ENCODE data around the gene KRTAP22-1.

The KRTAP22-1 gene

DNA sequence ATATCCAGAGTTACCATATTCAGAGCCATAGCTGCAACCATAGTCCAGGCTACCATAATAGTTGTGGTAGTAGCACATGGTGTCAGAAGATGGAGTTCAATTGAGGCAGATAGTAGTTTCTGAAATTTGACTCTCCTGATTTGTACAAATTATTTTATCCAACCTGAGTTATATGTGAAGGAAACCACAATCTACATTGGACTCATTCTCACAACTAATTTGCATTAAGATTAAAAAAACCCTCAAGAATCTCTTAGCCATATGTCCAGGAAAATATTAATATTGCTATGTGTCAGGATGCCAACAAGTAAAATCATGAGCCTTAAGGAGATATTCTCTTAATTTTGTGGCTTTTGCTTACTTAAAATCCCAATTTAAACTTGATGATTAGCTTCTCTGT lies 10.6 kb upstream of the KRTAP22-1 start, which contains the start of gene KRTAP22-2:
TSS of gene KRTAP22-2 (minus strand) at position 101 of the 400 bp plus-strand sequence.
- DNase-seq (ENCODE audit: low read depth) = no peak
- no peak within 1 kb of the TSS for H3K4me3 ChIP-seq (ENCODE audit: low read depth, low read length)
- TF ChIP-seq POLR2A (IDR thresholded peaks at IDR 0.05; ENCODE audit: extremely low read depth, insufficient read length) (no peak), MYC (IDR thresholded peaks at IDR 0.05; ENCODE audit: low read depth, low read length) (no peak)
- TF ChIP-seq, protein P1, sequence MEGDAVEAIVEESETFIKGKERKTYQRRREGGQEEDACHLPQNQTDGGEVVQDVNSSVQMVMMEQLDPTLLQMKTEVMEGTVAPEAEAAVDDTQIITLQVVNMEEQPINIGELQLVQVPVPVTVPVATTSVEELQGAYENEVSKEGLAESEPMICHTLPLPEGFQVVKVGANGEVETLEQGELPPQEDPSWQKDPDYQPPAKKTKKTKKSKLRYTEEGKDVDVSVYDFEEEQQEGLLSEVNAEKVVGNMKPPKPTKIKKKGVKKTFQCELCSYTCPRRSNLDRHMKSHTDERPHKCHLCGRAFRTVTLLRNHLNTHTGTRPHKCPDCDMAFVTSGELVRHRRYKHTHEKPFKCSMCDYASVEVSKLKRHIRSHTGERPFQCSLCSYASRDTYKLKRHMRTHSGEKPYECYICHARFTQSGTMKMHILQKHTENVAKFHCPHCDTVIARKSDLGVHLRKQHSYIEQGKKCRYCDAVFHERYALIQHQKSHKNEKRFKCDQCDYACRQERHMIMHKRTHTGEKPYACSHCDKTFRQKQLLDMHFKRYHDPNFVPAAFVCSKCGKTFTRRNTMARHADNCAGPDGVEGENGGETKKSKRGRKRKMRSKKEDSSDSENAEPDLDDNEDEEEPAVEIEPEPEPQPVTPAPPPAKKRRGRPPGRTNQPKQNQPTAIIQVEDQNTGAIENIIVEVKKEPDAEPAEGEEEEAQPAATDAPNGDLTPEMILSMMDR (IDR thresholded peaks at IDR 0.05; ENCODE audit: low read depth, low read length) = no peak
- TF ChIP-seq, protein P2, sequence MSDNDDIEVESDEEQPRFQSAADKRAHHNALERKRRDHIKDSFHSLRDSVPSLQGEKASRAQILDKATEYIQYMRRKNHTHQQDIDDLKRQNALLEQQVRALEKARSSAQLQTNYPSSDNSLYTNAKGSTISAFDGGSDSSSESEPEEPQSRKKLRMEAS (IDR thresholded peaks at IDR 0.05; ENCODE audit: low read depth, low read length) = no peak

DNA sequence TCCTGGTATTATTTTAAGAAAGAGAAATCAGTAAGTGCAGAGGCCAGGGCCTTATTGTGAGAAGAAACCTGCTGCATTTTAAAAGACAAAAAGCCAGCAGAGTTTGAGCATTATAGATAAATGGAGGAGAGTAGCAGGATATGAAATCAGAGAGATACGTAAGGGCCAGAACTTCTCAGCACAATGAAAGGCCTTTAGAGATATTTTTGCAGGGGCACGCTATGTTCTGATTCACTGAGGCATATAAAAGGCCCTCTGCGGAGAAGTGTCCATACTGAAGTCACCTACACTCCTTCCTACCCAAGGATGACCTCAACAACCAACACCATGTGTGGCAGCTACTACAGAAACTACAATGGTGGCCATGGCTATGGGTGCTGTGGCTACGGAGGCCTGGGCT lies 8.7 kb upstream of the KRTAP22-1 start, which contains the start of gene KRTAP6-3:
TSS of gene KRTAP6-3 (plus strand) at position 301 of the 400 bp plus-strand sequence. CDS start at position 307, 6 bp downstream.
- no peak within 1 kb of the TSS for H3K4me3 ChIP-seq (ENCODE audit: low read depth, low read length)
- no peak for DNase-seq (ENCODE audit: low read depth)

DNA sequence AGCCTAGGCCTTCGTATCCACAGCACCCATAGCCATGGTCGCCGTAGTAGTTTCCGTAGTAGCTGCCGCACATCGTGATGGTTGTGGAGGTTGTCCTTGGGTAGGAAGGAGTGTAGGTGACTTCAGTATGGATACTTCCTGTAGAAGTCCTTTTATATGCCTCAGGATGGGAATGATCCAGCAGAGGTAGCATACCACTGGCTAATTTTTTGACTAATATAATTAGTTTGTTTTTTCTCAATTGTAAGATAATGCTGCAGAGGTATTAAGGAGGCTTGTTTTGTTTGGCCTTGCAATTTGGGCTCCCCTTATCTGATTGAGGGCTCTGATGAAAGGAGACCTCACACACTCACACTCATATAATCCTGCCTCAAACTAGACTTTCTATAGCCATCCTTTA lies 2.1 kb upstream of the KRTAP22-1 start, which contains the start of gene KRTAP6-2:
TSS of gene KRTAP6-2 (minus strand) at position 101 of the 400 bp plus-strand sequence. CDS start at position 73, 28 bp downstream.
- H3K4me3 ChIP-seq (ENCODE audit: low read depth, low read length) = no peak within 1 kb of the TSS
- TF ChIP-seq POLR2A (IDR thresholded peaks at IDR 0.05; ENCODE audit: extremely low read depth, insufficient read length) (no peak), MYC (IDR thresholded peaks at IDR 0.05; ENCODE audit: low read depth, low read length) (no peak)
- TF ChIP-seq, protein P2 (IDR thresholded peaks at IDR 0.05; ENCODE audit: low read depth, low read length) = no peak
- TF ChIP-seq, protein P1 (IDR thresholded peaks at IDR 0.05; ENCODE audit: low read depth, low read length) = no peak
- DNase-seq (ENCODE audit: low read depth) = no peak

More for the DNA sequence above, 8.7 kb upstream of the KRTAP22-1 start, which contains the start of gene KRTAP6-3:
- TF ChIP-seq, protein P2 (IDR thresholded peaks at IDR 0.05; ENCODE audit: low read depth, low read length) = no peak
- TF ChIP-seq MYC (IDR thresholded peaks at IDR 0.05; ENCODE audit: low read depth, low read length) = no peak
- TF ChIP-seq, protein P1 (IDR thresholded peaks at IDR 0.05; ENCODE audit: low read depth, low read length) = no peak
- TF ChIP-seq POLR2A (IDR thresholded peaks at IDR 0.05; ENCODE audit: extremely low read depth, insufficient read length) = no peak

DNA sequence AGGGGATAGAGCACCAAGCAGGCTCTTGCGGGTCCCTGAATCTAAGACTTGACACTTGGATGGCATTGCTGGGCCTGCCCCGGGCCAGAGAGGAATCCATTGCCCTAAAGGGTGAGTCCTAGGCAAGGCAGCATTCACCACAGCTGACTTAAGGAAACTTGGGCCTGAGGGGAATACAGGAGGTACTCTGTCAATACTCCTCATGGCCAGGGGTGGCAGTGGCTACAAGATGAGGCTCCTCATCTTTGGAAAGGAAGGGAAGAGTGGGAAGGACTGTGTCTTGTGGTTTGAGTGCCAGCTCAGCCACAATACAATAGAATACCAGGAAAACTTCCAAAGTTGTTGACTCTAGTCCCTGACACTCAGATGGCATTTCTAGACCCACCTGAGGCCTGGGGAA lies 5.1 kb downstream of the KRTAP22-1 start:
- DNase-seq (ENCODE audit: low read depth) = no peak
- TF ChIP-seq, protein P2 (IDR thresholded peaks at IDR 0.05; ENCODE audit: low read depth, low read length) = no peak
- TF ChIP-seq POLR2A (IDR thresholded peaks at IDR 0.05; ENCODE audit: extremely low read depth, insufficient read length) (no peak), MYC (IDR thresholded peaks at IDR 0.05; ENCODE audit: low read depth, low read length) (no peak)
- TF ChIP-seq, protein P1 (IDR thresholded peaks at IDR 0.05; ENCODE audit: low read depth, low read length) = no peak
- no peak overlapping the region for H3K4me3 ChIP-seq (ENCODE audit: low read depth, low read length)

DNA sequence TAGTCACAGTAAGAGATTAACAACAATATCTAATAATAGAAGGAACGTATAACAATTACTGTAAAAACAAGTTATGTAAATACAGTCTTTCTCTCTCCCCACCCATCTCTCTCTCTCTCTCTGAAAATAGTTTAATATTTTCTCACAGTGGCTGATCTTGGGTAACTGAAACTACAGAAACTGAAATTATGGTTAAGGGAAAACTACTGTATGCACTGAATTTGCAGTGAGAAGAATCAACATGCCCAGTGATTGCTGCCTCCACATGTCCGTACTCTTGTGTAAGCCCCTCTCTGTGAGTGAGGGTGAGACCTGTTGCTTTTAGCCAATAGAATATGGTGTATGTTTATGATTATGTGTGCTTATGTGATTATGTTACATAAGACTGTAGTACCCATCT lies 11.2 kb downstream of the KRTAP22-1 start:
- no peak for DNase-seq (ENCODE audit: low read depth)
- TF ChIP-seq, protein P2 (IDR thresholded peaks at IDR 0.05; ENCODE audit: low read depth, low read length) = no peak
- TF ChIP-seq POLR2A (IDR thresholded peaks at IDR 0.05; ENCODE audit: extremely low read depth, insufficient read length) (no peak), MYC (IDR thresholded peaks at IDR 0.05; ENCODE audit: low read depth, low read length) (no peak)
- TF ChIP-seq, protein P1 (IDR thresholded peaks at IDR 0.05; ENCODE audit: low read depth, low read length) = no peak
- H3K4me3 ChIP-seq (ENCODE audit: low read depth, low read length) = no peak overlapping the region

Data from NB4 (cell line).